ENCODE data around the gene CPT1B.
"Not testable (repeated sequence)": the region's sequence is repeated elsewhere in the genome, so short reads cannot be mapped to it uniquely, and the experiment has no call there.

The CPT1B gene

DNA sequence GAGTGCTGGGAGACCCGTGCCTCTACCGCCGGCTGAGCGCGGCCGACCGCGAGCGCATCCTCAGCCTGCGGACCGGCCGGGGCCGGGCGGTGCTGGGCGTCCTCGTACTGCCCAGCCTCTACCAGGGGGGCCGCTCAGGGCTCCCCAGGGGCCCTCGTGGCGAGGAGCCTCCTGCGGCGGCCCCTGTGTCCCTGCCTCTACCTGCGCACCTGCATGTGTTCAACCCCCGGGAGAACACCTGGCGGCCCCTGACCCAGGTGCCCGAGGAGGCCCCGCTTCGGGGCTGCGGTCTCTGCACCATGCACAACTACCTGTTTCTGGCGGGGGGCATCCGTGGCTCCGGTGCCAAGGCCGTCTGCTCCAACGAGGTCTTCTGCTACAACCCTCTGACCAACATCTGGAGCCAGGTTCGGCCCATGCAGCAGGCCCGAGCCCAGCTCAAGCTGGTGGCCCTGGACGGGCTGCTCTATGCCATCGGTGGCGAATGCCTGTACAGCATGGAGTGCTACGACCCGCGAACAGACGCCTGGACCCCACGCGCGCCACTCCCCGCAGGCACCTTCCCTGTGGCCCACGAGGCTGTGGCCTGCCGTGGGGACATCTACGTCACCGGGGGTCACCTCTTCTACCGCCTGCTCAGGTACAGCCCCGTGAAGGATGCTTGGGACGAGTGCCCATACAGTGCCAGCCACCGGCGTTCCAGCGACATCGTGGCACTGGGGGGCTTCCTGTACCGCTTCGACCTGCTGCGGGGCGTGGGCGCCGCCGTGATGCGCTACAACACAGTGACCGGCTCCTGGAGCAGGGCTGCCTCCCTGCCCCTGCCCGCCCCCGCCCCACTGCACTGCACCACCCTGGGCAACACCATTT lies 29.1 kb downstream of the CPT1B start:
- peak; percentile 32 for ATAC-seq
- Mint-ChIP-seq H3K4me3 (peak overlapping the region; percentile 72), H3K4me1 (peaks cover 35% of the 10 kb centered on the region), H3K9me3 (no peaks in the 10 kb centered on the region), H3K27ac (peak overlapping the region; percentile 92), H3K36me3 (peaks cover 9% of the 10 kb centered on the region)
- DNase-seq (ENCODE audit: low spot score in 2 of 2), result no peak

DNA sequence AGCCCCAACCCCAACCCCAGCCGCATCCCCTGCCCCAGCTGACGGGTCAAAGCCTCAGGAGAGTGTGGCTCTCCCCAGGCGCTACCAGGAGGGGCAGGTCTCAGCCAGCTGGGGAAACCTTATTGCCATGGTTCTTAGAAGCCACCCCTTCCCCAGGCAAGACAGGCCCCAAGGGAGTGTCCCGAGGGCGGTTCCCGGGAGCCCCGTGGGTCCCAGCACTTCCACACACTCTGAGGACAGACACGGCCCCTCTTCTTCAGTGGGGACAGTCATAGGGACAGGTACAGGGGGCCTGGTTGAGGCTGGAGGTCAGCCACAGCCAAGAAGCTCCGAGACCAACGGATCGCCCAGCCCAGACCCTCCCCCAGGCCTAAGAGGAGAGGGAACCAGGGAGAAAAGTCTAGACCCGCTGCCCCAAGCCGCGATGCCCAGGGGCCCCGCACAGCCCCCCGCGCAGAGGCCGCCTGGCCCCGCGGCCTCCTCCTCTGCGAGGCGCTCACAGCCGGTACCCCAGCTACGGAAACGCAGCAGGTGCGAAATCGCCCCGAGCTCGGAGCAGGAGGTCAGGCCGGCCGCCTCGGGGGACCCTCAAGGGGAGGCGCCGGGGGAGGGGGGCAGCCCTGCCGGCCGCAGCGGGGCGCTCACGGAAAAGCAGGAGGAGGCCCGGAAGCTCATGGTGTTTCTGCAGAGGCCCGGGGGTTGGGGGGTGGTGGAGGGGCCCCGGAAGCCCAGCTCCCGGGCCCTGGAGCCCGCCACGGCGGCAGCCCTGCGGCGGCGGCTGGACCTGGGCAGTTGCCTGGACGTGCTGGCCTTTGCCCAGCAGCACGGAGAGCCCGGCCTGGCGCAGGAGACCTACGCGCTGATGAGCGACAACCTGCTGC lies 29.9 kb downstream of the CPT1B start:
- H3K4me1 Mint-ChIP-seq, result peaks cover 38% of the 10 kb centered on the region
- DNase-seq (ENCODE audit: low spot score in 2 of 2) (peak in 1 of 2 donors; percentile 76), ATAC-seq (peak; percentile 60)
- H3K9me3 Mint-ChIP-seq, result no peaks in the 10 kb centered on the region
- peak overlapping the region; percentile 79 for H3K27ac Mint-ChIP-seq
- peak overlapping the region; percentile 72 for H3K4me3 Mint-ChIP-seq
- peaks cover 9% of the 10 kb centered on the region for H3K36me3 Mint-ChIP-seq

DNA sequence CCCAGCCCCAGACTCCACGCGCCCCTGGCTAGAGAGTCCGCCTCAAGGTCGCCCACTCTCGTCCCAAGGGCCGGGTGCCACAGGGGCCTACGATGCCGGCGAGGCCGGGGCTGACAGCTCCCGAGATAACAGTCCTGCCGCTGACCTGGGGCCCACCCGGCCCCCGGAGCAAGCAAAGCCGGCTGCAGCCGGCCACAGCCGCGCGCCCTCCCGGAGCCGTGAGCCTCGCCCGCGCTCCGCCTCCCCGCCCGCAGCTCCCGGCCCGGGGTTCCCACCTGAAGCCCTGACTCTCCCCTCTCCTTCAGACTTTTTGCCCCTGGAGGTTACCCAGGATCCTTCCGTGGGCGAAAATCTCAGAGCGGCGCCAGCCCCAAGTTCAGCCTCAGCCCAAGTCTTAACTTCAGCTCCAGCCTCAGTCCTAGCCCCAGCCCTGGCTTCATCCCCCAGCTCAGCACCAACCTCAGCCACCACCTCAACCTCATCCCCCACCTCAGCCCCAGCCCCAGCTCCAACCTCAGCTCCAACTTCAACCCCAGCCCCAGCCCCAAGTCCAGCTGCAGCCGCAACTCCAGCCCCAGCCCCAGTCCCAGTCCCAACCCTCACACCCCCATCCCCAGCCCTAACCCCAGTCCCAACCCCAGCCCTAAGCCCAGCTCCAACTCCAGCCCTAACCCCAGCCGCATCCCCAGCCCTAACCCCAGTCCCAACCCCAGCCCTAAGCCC lies 30.8 kb downstream of the CPT1B start:
- Mint-ChIP-seq H3K27ac (peak overlapping the region; percentile 79), H3K4me1 (peaks cover 42% of the 10 kb centered on the region), H3K4me3 (peak overlapping the region; percentile 72), H3K36me3 (peaks cover 12% of the 10 kb centered on the region), H3K9me3 (no peaks in the 10 kb centered on the region)
- ATAC-seq, result no peak
- DNase-seq (ENCODE audit: low spot score in 2 of 2), result no peak

DNA sequence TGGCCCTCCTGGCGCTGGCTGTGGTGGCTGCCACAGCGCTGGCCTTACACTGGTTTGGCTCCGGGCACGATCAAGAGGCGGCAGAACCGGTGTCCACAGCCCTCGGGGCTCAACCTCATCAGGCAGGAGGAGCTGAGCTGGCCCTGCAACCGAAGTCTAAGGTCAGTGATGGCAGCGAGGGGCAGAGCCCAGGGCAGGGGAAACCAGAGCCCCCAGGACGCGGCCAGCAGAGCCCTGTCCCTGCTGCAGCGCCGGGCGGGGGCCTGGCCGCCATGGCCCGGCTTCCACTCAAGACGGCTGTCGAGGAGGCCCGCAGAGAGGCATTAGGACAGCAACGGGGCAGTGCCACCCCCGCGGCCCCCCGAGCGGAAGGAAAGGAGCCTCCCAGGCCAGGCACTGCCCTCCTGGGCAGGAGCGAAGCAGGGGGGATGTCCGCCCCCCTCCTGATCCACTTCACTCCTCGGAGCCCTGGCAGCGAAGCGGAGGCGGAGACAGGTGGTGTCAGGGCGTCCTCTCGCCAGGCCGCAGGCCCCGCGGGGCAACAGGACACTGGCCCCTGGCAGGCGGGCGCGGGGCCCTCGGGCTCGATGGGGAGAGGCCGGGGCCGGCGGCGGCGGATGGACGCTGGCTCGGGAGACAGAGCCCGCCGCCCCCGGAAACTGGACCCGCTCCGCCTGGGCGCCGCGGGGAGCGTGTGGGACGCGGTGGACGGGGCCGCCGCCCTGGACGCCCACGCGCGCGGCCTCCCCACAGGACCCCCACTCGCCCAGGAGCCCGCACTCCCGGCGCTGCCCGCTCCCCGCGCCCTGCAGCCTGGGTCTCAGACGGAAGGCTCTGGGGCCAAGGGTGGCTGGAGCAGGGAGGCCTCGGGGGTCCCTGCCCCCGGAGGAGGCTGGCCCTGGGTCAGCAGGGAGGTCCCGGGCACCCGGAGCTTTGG lies 31.6 kb downstream of the CPT1B start:
- no peak for DNase-seq (ENCODE audit: low spot score in 2 of 2)
- H3K4me3 Mint-ChIP-seq, result peak overlapping the region; percentile 64
- H3K4me1 Mint-ChIP-seq, result peaks cover 50% of the 10 kb centered on the region
- no peaks in the 10 kb centered on the region for H3K9me3 Mint-ChIP-seq
- peak overlapping the region; percentile 85 for H3K27ac Mint-ChIP-seq
- peaks cover 15% of the 10 kb centered on the region for H3K36me3 Mint-ChIP-seq
- ATAC-seq, result no peak

DNA sequence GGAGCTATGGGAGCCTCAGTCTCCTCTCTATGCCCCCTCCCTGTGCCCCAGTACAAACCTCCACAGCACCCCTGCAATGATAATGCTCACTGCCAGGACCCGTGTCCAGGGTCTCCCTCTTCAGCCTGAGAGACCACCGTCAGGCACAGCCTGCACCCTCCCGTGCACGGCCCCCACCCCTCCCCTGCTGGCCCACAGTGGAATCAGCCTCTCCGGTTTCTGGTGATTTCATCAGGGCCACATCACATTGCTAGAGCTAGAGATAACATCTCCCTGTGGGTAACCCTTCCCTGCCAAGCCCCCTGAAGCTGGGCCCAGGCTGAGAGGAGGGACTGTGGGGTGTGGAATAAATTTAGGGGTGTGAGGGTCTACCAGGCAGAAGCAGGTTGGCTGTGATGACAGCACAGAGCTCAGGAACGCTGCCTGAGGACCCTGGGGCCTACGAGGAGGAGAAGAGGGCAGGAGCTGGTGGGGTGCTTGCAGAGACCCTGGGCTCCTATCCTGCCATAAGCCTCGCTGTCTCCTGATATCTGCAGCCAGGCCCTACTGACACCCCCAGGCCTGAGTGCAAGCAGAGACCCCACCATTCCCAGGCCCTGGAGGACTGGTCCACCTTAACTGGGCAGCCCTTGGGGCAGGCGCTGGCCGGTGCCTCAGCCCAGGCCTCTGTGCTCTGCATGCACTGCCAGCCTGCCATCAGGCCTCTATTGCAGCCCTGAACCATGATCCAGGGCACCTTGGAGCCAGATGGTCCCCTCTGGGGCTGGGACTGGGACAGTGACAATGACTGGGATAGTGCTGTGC lies 32.5 kb downstream of the CPT1B start, which contains the start of gene KLHDC7B:
KLHDC7B (plus strand) TSS at position 378 of the 804 bp plus-strand sequence; CDS start at position 723, 345 bp downstream.
- H3K27ac Mint-ChIP-seq, result peak within 1 kb of the TSS; percentile 85
- peak; percentile 5 for ATAC-seq
- H3K36me3 Mint-ChIP-seq, result peaks cover 15% of the 10 kb centered on the region
- no peak for DNase-seq (ENCODE audit: low spot score in 2 of 2)
- H3K4me3 Mint-ChIP-seq, result peak within 1 kb of the TSS; percentile 64
- H3K4me1 Mint-ChIP-seq, result peaks cover 57% of the 10 kb centered on the region
- no peaks in the 10 kb centered on the region for H3K9me3 Mint-ChIP-seq

DNA sequence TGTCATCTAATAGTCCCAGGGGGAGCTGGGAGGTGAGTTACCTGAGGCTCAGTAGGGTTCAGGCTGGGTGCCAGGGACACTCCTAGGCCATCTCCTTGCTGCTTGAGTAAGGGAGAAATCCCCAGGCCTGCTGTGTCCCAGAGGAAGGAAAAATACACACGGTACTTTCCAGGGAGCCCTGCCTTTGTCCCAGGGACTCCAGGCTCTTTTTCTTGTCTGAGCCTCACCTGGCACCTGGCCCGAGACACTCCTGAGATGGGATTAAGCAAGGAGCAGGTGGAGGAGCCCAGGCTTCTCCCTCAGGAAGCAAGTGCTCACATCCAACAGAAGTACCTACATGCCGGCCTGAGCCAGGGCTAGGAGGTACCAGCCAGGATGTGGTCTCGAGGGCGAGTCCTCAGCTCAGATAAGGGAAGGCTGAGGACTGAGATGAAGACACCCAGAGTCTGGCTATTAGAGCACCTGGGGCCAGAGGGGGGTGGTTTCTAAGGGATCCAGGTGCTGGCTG lies 33.4 kb downstream of the CPT1B start:
- peaks cover 56% of the 10 kb centered on the region for H3K4me1 Mint-ChIP-seq
- DNase-seq (ENCODE audit: low spot score in 2 of 2) (no peak), ATAC-seq (peak; percentile 11)
- no peaks in the 10 kb centered on the region for H3K9me3 Mint-ChIP-seq
- peak overlapping the region; percentile 85 for H3K27ac Mint-ChIP-seq
- peak overlapping the region; percentile 64 for H3K4me3 Mint-ChIP-seq
- H3K36me3 Mint-ChIP-seq, result peaks cover 16% of the 10 kb centered on the region

DNA sequence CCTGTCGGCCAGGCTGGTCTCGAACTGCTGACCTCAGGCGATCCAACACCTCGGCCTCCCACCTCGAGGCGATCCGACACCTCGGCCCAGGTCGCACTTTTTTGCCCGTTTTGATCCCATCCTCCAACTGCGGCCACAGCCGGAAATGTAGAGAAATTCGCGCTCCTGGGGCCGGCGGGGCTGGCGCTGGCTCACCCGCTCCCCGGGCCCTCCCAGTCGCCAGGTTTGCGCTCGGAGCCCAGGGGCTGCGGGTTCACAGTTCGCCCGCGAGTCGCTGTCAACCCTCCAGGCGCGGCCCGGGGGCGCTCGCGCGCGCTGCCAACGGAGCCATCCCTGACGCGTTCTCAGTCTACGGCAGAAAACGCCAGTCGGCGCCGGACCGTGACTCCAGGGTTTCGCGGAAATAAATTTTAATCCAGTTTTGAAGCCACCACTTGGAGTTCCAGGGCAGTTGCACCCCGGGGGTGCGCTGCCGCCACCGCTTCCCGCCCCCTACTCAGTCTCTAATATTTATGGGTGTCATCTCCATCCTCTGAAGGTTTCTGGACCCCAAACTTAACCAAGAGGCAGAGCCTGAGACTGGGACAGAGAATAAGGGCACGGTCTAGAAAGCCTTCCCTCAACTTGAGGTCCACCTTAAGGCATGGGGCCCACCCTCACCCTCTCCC lies 34.0 kb downstream of the CPT1B start:
- DNase-seq (ENCODE audit: low spot score in 2 of 2) (peak; percentile 79 to 89), ATAC-seq (peak; percentile 63)
- H3K9me3 Mint-ChIP-seq, result no peaks in the 10 kb centered on the region
- H3K4me1 Mint-ChIP-seq, result peaks cover 60% of the 10 kb centered on the region
- peak overlapping the region; percentile 85 for H3K27ac Mint-ChIP-seq
- peak overlapping the region; percentile 64 for H3K4me3 Mint-ChIP-seq
- H3K36me3 Mint-ChIP-seq, result peaks cover 22% of the 10 kb centered on the region

DNA sequence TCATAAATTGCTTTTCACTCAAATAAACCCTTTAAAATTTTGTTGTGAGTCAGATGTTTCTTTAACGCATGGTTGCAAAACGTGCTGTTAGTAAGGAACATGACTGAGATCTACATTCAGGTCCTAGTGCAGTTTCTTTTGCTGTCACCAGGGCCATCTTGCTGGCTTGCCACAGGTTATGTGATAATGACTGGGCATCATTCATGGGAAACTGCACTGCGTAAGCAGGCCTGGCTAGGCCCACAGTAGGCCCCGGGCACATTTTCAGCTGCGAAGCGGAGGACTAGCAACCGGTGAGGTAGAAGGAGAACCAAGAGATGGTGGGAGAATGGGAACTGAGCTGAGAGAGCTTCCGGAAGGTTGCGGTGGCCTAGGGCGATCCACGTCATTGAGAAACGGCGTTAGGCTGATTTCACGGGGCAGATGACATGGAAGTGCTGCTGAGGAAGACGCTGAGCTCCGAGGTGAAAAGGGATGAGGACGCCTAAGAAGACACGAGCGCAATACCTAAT lies 35.8 kb downstream of the CPT1B start:
- H3K4me1 Mint-ChIP-seq, result peaks cover 74% of the 10 kb centered on the region
- ATAC-seq, result peak; percentile 64

DNA sequence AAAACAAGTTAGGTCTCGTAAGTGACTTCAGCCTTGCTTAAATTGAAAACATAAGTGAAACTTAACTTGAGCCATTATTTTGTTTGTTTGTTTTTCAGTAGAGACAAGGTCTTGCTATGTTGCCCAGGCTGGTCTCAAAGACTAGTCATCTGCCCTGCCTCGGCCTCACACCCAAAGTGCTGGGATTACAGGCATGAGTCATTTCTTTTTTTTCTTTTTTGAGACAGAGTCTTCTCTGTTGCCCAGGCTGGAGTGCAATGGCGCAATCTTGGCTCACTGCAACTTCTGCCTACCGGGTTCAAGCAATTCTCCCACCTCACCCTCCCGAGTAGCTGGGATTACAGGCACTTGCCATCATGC lies 36.6 kb downstream of the CPT1B start:
- peak overlapping the region; percentile 76 for H3K4me3 Mint-ChIP-seq
- peaks cover 74% of the 10 kb centered on the region for H3K4me1 Mint-ChIP-seq
- peak overlapping the region; percentile 89 for H3K27ac Mint-ChIP-seq
- not testable (repeated sequence) for H3K9me3 Mint-ChIP-seq
- peak; percentile 60 for ATAC-seq
- peak in 1 of 2 donors; percentile 75 for DNase-seq (ENCODE audit: low spot score in 2 of 2)
- H3K36me3 Mint-ChIP-seq, result peaks cover 29% of the 10 kb centered on the region

More for the DNA sequence above, 35.8 kb downstream of the CPT1B start:
- peaks cover 29% of the 10 kb centered on the region for H3K36me3 Mint-ChIP-seq
- H3K27ac Mint-ChIP-seq, result peak overlapping the region; percentile 89
- H3K9me3 Mint-ChIP-seq, result no peaks in the 10 kb centered on the region
- peak overlapping the region; percentile 76 for H3K4me3 Mint-ChIP-seq
- peak in 1 of 2 donors; percentile 78 for DNase-seq (ENCODE audit: low spot score in 2 of 2)

DNA sequence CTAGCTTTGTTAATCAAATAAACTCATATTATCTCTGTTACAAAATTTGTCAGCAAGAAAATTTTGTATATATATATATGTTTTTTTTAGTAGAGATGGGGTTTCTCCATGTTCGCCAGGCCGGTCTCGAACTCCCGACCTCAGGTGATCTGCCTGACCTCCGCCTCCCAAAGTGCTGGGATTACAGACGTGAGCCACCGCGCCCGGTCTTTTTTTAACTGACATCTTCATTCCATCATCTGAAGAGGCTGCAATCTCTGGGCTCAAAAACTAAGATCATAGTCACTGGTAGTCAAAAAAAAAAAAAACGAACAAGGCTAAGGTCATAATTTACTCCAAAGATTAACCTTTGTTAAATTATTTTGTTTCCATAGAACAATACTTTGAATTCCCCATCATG lies 37.8 kb downstream of the CPT1B start:
- peak overlapping the region; percentile 89 for H3K27ac Mint-ChIP-seq
- H3K9me3 Mint-ChIP-seq, result no peaks in the 10 kb centered on the region
- peaks cover 25% of the 10 kb centered on the region for H3K36me3 Mint-ChIP-seq
- peaks cover 65% of the 10 kb centered on the region for H3K4me1 Mint-ChIP-seq
- no peak for DNase-seq (ENCODE audit: low spot score in 2 of 2)
- no peak for ATAC-seq
- peak overlapping the region; percentile 76 for H3K4me3 Mint-ChIP-seq

DNA sequence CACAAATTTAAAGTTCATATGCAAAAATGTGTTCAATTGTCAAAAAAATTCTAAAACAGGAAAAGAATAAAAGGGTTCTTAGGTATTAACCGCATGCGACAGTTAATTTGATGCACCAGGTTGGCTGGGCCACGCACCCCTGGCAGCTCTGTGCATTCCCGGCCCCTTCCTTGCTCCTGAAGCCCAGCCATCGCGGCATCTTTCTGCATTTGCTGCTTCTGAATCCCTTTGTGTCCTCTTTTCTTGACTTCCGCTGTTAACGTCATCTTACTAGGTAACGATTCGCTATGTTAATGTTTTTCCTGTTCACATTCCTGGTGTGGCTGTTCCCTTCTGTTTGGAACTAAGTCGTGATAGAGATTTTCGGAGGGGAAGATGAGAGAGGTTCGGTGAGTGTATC lies 40.5 kb downstream of the CPT1B start:
- Mint-ChIP-seq H3K4me1 (peaks cover 56% of the 10 kb centered on the region), H3K4me3 (peak overlapping the region; percentile 76), H3K36me3 (peaks cover 20% of the 10 kb centered on the region), H3K9me3 (no peaks in the 10 kb centered on the region), H3K27ac (peak overlapping the region; percentile 89)
- ATAC-seq (no peak), DNase-seq (ENCODE audit: low spot score in 2 of 2) (no peak)

DNA sequence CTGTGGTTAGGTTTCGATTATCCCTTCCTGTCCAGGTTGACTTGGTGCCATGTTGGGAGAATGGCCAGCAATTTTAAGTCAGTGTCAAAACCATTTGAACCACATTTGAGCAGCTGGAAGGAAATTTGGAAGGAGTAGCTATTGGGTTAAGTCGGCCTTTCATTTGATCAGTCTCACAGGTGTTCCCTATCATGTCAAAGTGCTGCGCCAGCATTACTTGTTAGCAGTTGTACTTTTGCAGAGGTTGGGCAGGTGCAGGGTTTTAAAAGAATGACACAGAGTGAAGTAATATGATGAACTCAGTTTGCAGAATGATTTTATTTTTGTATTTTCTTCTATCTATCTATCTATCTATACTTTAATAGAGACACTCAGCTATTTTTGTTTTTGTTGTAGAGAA lies 42.0 kb downstream of the CPT1B start:
- no peak overlapping the region for H3K4me3 Mint-ChIP-seq
- no peak for ATAC-seq
- peaks cover 45% of the 10 kb centered on the region for H3K4me1 Mint-ChIP-seq
- H3K36me3 Mint-ChIP-seq, result peaks cover 16% of the 10 kb centered on the region
- H3K9me3 Mint-ChIP-seq, result no peaks in the 10 kb centered on the region
- H3K27ac Mint-ChIP-seq, result no peak overlapping the region
- no peak for DNase-seq (ENCODE audit: low spot score in 2 of 2)

DNA sequence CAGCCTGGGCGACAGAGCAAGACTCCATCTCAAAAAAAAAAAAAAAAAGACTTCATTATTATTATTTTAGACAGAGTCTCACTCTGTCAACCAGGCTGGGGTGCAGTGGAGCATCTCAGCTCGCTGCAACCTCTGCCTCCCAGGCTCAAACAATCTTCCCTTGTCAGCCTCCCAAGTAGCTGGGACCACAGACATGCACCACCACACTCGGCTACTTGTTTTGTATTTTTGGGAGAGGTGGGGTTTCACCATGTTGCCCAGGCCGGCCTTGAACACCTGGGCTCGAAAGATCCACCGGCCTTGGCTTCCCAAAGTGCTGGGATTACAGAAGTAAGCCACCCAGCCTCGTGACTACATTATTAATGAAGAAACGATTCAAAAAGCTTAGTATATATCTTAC lies 43.1 kb downstream of the CPT1B start:
- Mint-ChIP-seq H3K4me1 (peaks cover 34% of the 10 kb centered on the region), H3K27ac (no peak overlapping the region), H3K9me3 (no peaks in the 10 kb centered on the region), H3K36me3 (peaks cover 27% of the 10 kb centered on the region), H3K4me3 (no peak overlapping the region)
- ATAC-seq (no peak), DNase-seq (ENCODE audit: low spot score in 2 of 2) (no peak)

Data from stimulated activated effector memory CD8-positive, alpha-beta T cell treated with anti-CD3 and anti-CD28 coated beads, Interleukin-12 subunit alpha, Interleukin-12 subunit beta, amount 100 ng/mL, for 72 hours (primary cell).